WERI-Rb-1 (cell line): ENCODE data around the gene ZBTB48.

ENCODE experiments used
- DNase-seq: peaks from one replicate; pipeline ENCODE4 v3.0.0-alpha.2; 2020
- H3K27ac ChIP-seq: fragments of 250-450 bp; sonication (Bioruptor Pico); 2 replicates; pipeline ENCODE4 v1.5.1; 2020; ENCODE audit warnings: mild to moderate bottlenecking, moderate library complexity
- H3K27me3 ChIP-seq: fragments of 250-450 bp; sonication (Bioruptor Pico); 2 replicates; pipeline ENCODE4 v1.5.1; 2021; ENCODE audit warnings: mild to moderate bottlenecking, low read depth, moderate library complexity; ENCODE audit not compliant: insufficient read depth, severe bottlenecking
- H3K36me3 ChIP-seq: fragments of 250-450 bp; sonication (Bioruptor Pico); 2 replicates; pipeline ENCODE4 v1.5.1; 2020; ENCODE audit warnings: mild to moderate bottlenecking, moderate library complexity
- H3K4me3 ChIP-seq: 2 replicates; pipeline ENCODE4 v1.5.1; 2011; ENCODE audit warnings: low read depth, mild to moderate bottlenecking, control low read depth, low read length
- H3K9me3 ChIP-seq: fragments of 250-450 bp; sonication (Bioruptor Pico); 2 replicates; pipeline ENCODE4 v1.5.1; 2021; ENCODE audit warnings: mild to moderate bottlenecking, moderate library complexity; ENCODE audit not compliant: severe bottlenecking
- CTCF ChIP-seq: IDR thresholded peaks from 2 replicates; pipeline ENCODE4 v1.5.1; 2011; ENCODE audit warnings: low read depth, mild to moderate bottlenecking, control low read depth, inconsistent platforms, low read length

Gene ZBTB48

GRCh38 chr1:6579374-6580118 is at the start of gene ZBTB48:
ZBTB48 (plus strand) TSS chr1:6579994; CDS start chr1:6580610, 616 bp downstream.
- Histone ChIP-seq H3K36me3 (peaks cover 29% of the 10 kb centered on the region), H3K9me3 (no peaks in the 10 kb centered on the region), H3K4me3 (peak within 1 kb of the TSS; percentile 81), H3K27ac (peak within 1 kb of the TSS; percentile 88), H3K27me3 (no peaks in the 10 kb centered on the region)
- TF ChIP-seq CTCF = no peak
- DNase-seq = peak; percentile 99

- Histone ChIP-seq H3K36me3 (peaks cover 83% of the 10 kb centered on the region), H3K27ac (no peak overlapping the region), H3K9me3 (no peaks in the 10 kb centered on the region), H3K4me3 (no peak overlapping the region), H3K27me3 (no peaks in the 10 kb centered on the region)
- no peak for DNase-seq
- no peak for TF ChIP-seq CTCF
Observed at GRCh38 chr1:6530504-6531160, 49.2 kb upstream of the ZBTB48 start.

GRCh38 chr1:6531996-6532395 is 47.8 kb upstream of the ZBTB48 start:
- DNase-seq = no peak
- TF ChIP-seq CTCF = no peak
- no peaks in the 10 kb centered on the region for H3K9me3 ChIP-seq
- H3K36me3 ChIP-seq = peaks cover 78% of the 10 kb centered on the region
- no peak overlapping the region for H3K4me3 ChIP-seq
- H3K27ac ChIP-seq = no peak overlapping the region
- H3K27me3 ChIP-seq = no peaks in the 10 kb centered on the region

- H3K9me3 ChIP-seq = no peaks in the 10 kb centered on the region
- H3K4me3 ChIP-seq = no peak overlapping the region
- H3K27me3 ChIP-seq = no peaks in the 10 kb centered on the region
- H3K27ac ChIP-seq = no peak overlapping the region
- TF ChIP-seq CTCF = no peak
- DNase-seq = no peak
- peaks cover 75% of the 10 kb centered on the region for H3K36me3 ChIP-seq
Observed at GRCh38 chr1:6534248-6534822, 45.5 kb upstream of the ZBTB48 start.

- H3K36me3 ChIP-seq = peaks cover 70% of the 10 kb centered on the region
- no peak for TF ChIP-seq CTCF
- H3K27ac ChIP-seq = no peak overlapping the region
- H3K9me3 ChIP-seq = no peaks in the 10 kb centered on the region
- H3K27me3 ChIP-seq = no peaks in the 10 kb centered on the region
- DNase-seq = no peak
- no peak overlapping the region for H3K4me3 ChIP-seq
Observed at GRCh38 chr1:6535214-6535613, 44.6 kb upstream of the ZBTB48 start.
